ENCODE data around the gene CYP3A7. TPM values are rescaled to one million over a fixed set of nuclear protein-coding genes. Genes with fewer than 3 reads are reported as not detected.

The CYP3A7 gene
- total and polyA plus RNA-seq, 2 of the 4 experiments (the other 2 are of a cell fraction): not detected

- Histone ChIP-seq H2BK5ac (ENCODE audit: low read depth, low read length, poor library complexity, severe bottlenecking) (no peak overlapping the region), H4K5ac (ENCODE audit: low read depth, low read length) (no peak overlapping the region), H2AFZ (replicated peaks; ENCODE audit: low read length, poor library complexity) (no peak overlapping the region), H3K27ac (ENCODE audit: insufficient read depth, low read length) (no peak overlapping the region), H3K9me3 (ENCODE audit: control insufficient read depth, insufficient read depth, low read length) (no peaks in the 10 kb centered on the region), H4K91ac (ENCODE audit: insufficient read depth, low read depth, low read length) (no peak overlapping the region), H3K4ac (ENCODE audit: low read depth, low read length) (no peak overlapping the region), H3K56ac (ENCODE audit: extremely low read depth, insufficient read depth, low read length) (no peak overlapping the region), H3K36me3 (ENCODE audit: control insufficient read depth, insufficient read depth, low read length) (no peaks in the 10 kb centered on the region), H4K8ac (ENCODE audit: low read depth in 2 of 2, low read length in 2 of 2) (no peak overlapping the region), H3K9me1 (ENCODE audit: insufficient read depth, low read length) (no peaks in the 10 kb centered on the region), H3K27me3 (ENCODE audit: control insufficient read depth, insufficient read depth, low read length) (peaks cover 4% of the 10 kb centered on the region), H2AK5ac (ENCODE audit: low read depth, low read length) (no peak overlapping the region), H3K23ac (ENCODE audit: low read depth, low read length) (no peak overlapping the region), H3K4me1 (ENCODE audit: control insufficient read depth, insufficient read depth, low read length) (no peaks in the 10 kb centered on the region), H2BK15ac (ENCODE audit: low read depth, low read length) (no peak overlapping the region), H3K14ac (replicated peaks; ENCODE audit: low read depth, low read length) (no peak overlapping the region), H2AK9ac (replicated peaks; ENCODE audit: low read depth, low read length, poor library complexity) (no peak overlapping the region), H2BK120ac (ENCODE audit: low read depth, low read length) (no peak overlapping the region), H2BK20ac (ENCODE audit: low read depth, low read length) (no peak overlapping the region), H3K4me2 (ENCODE audit: low read depth, low read length) (no peak overlapping the region), H4K20me1 (ENCODE audit: insufficient read depth, low read length) (no peaks in the 10 kb centered on the region), H3K18ac (ENCODE audit: low read depth, low read length) (no peak overlapping the region), H3K4me3 (ENCODE audit: insufficient read depth, low read depth, low read length) (no peak overlapping the region), H3K9ac (ENCODE audit: low read depth, low read length) (no peak overlapping the region), H3K79me1 (ENCODE audit: low read depth in 1 of 2, low read length in 2 of 2) (no peaks in the 10 kb centered on the region)
- no peak for DNase-seq
- POLR2A ChIA-PET (ENCODE audit: unreplicated experiment): no interaction called here
- intact Hi-C loops (cut with micrococcal nuclease): no loop called here
- WGBS, 2 experiments (ENCODE audit: extremely low coverage in 2 of 2, insufficient read length in 1 of 2): no CpG with 5 or more reads among the region's 3 CpGs
- TF ChIP-seq MAZ (IDR thresholded peaks at IDR 0.05; ENCODE audit: borderline replicate concordance, low read depth, low read length): no peak
- no peak for TF ChIP-seq POLR2A (IDR thresholded peaks at IDR 0.05; ENCODE audit: low read depth, low read length)
- TF ChIP-seq BHLHE40 (IDR thresholded peaks at IDR 0.05; ENCODE audit: low read depth, low read length): no peak
- no peak for TF ChIP-seq ELK1 (IDR thresholded peaks at IDR 0.05; ENCODE audit: borderline replicate concordance, low read depth, low read length)
- CTCF ChIA-PET: no interaction called here
- dilution Hi-C loops (cut with HindIII; ENCODE audit: low sequenced_read_pairs, unreplicated experiment): no loop called here
- in situ Hi-C loops (cut with MboI; ENCODE audit: low sequenced_read_pairs): no loop called here
- no peak for ATAC-seq (ENCODE audit: low read depth)
- no TSS peak for BruUV-seq (replicated peaks)
Measured at GRCh38 chr7:99779949-99780348, 45.0 kb upstream of the CYP3A7 start.

All from IMR-90 (cell line).